ENCODE data around the gene NENF. TPM values are rescaled to one million over a fixed set of nuclear protein-coding genes. Genes with fewer than 3 reads are reported as not detected.

Gene NENF
- total RNA-seq, 4 donors from 2014 or later, result 74.8 to 149 (median 112) TPM

DNA sequence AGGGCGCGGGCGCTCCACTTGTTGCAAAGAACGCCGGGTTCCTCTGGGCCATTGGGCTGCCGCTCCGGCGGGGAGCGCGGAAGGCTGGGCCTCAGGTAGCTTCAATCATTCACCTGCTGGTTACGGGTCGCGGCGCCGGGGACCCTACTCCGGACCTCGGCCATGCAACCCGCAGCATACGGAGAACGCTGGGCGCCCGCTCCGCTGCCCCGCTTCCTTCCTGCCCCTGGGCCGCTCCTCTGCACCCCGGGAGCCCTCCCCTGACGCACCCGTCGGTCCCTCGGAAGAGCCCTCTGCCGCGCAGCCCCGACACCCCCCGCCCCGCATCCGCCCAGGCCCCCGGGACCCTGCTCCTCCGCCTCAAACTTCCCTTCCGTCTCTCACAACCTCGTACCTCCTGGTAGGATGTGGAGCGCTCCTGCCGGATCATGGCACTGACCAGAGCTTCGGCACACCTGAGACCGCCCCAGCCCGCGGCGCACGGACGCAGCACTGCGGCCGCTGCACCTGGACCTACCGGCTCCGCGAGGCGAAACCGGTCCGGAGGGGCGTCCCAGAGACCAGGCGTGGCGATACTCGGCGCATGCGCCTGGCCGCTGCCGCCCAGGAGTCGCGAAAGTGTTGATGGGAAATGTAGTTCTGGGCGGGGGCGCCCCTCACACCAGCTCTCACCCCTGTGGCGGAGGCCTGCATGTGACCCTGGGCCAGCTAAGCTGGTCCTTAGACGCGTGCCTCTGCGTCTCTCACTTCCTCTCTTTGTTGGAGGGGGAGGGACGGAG lies 18.2 kb upstream of the NENF start, which contains the start of gene PACC1:
Gene PACC1 (minus strand): TSS at position 559 of the 779 bp plus-strand sequence. CDS start 129 bp downstream, at position 430.
- H3K4me1 ChIP-seq, result peaks cover 0 to 6% of the 10 kb centered on the region in 2 donors
- H3K4me3 ChIP-seq, result peak within 1 kb of the TSS; percentile 77 to 99 (median 90)
- peak within 1 kb of the TSS; percentile 9 to 68 (median 30) for H3K27ac ChIP-seq
- TF ChIP-seq, protein P1, sequence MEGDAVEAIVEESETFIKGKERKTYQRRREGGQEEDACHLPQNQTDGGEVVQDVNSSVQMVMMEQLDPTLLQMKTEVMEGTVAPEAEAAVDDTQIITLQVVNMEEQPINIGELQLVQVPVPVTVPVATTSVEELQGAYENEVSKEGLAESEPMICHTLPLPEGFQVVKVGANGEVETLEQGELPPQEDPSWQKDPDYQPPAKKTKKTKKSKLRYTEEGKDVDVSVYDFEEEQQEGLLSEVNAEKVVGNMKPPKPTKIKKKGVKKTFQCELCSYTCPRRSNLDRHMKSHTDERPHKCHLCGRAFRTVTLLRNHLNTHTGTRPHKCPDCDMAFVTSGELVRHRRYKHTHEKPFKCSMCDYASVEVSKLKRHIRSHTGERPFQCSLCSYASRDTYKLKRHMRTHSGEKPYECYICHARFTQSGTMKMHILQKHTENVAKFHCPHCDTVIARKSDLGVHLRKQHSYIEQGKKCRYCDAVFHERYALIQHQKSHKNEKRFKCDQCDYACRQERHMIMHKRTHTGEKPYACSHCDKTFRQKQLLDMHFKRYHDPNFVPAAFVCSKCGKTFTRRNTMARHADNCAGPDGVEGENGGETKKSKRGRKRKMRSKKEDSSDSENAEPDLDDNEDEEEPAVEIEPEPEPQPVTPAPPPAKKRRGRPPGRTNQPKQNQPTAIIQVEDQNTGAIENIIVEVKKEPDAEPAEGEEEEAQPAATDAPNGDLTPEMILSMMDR (IDR thresholded peaks at IDR 0.05 in 4 of 5, conservative IDR thresholded peaks at IDR 0.05 in 1 of 5), result no peak
- peak; percentile 19 to 30 for TF ChIP-seq POLR2A (IDR thresholded peaks at IDR 0.05)
- no peaks in the 10 kb centered on the region for H3K36me3 ChIP-seq
- no peaks in the 10 kb centered on the region for H3K9me3 ChIP-seq
- no peaks in the 10 kb centered on the region for H3K27me3 ChIP-seq
- intact Hi-C loops (cut with DNase I; ENCODE audit: low total_unique reads), result loop anchor here (5.0 kb wide), 1 partner anchor 43 kb away; no protein-coding TSS in a partner anchor
- in situ Hi-C loops (cut with MboI; ENCODE audit: low sequenced_read_pairs in 4 of 4), result no loop called here
- peak; percentile 70 to 84 for DNase-seq
- peak; percentile 82 to 86 for ATAC-seq

GRCh38 chr1:212415107-212415841 lies 17.4 kb upstream of the NENF start:
- DNase-seq, result no peak
- Histone ChIP-seq H3K27me3 (no peaks in the 10 kb centered on the region), H3K27ac (peak overlapping the region; percentile 9 to 68 (median 30)), H3K36me3 (no peaks in the 10 kb centered on the region), H3K4me1 (peaks cover 0 to 6% of the 10 kb centered on the region in 2 donors), H3K4me3 (peak overlapping the region; percentile 77 to 99 (median 90)), H3K9me3 (no peaks in the 10 kb centered on the region)
- ATAC-seq, result no peak
- in situ Hi-C loops (cut with MboI; ENCODE audit: low sequenced_read_pairs in 4 of 4), result no loop called here
- no peak for TF ChIP-seq POLR2A (IDR thresholded peaks at IDR 0.05)
- TF ChIP-seq, protein P1 (IDR thresholded peaks at IDR 0.05 in 4 of 5, conservative IDR thresholded peaks at IDR 0.05 in 1 of 5), result peak in 1 of 5 experiments; percentile 13
- intact Hi-C loops (cut with DNase I; ENCODE audit: low total_unique reads), result no loop called here

GRCh38 chr1:212421165-212421564 lies 11.6 kb upstream of the NENF start:
- H3K27me3 ChIP-seq, result no peaks in the 10 kb centered on the region
- H3K4me1 ChIP-seq, result no peaks in the 10 kb centered on the region
- ATAC-seq (no peak), DNase-seq (no peak)
- TF ChIP-seq, protein P1 (IDR thresholded peaks at IDR 0.05 in 4 of 5, conservative IDR thresholded peaks at IDR 0.05 in 1 of 5), result no peak
- TF ChIP-seq POLR2A (IDR thresholded peaks at IDR 0.05), result no peak
- H3K36me3 ChIP-seq, result no peaks in the 10 kb centered on the region
- in situ Hi-C loops (cut with MboI; ENCODE audit: low sequenced_read_pairs in 4 of 4) (no loop called here), intact Hi-C loops (cut with DNase I; ENCODE audit: low total_unique reads) (no loop called here)
- no peak overlapping the region for H3K4me3 ChIP-seq
- no peaks in the 10 kb centered on the region for H3K9me3 ChIP-seq
- H3K27ac ChIP-seq, result no peak overlapping the region

DNA sequence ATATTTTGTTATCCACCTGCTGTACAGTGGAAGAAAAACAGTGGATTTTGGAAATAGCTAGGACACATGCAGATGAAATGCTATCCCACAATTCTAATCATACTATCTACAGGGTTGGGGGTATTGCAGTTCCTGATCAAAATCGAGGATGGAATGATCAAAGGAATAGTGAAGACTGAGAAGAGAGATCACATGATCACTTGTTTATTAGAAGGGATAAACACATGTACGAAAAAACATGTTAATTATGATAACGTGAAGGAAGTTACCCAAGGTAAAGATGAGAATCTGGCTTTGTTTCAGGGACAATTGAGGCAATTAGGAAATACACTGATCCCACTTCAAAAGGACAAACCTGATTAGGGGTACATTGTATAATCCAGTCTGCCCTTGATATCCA lies 8.8 kb upstream of the NENF start:
- in situ Hi-C loops (cut with MboI; ENCODE audit: low sequenced_read_pairs in 4 of 4), result no loop called here
- TF ChIP-seq, protein P1 (IDR thresholded peaks at IDR 0.05 in 4 of 5, conservative IDR thresholded peaks at IDR 0.05 in 1 of 5), result no peak
- no peak for TF ChIP-seq POLR2A (IDR thresholded peaks at IDR 0.05)
- ATAC-seq, result no peak
- intact Hi-C loops (cut with DNase I; ENCODE audit: low total_unique reads), result no loop called here
- H3K9me3 ChIP-seq, result no peaks in the 10 kb centered on the region
- H3K4me1 ChIP-seq, result no peaks in the 10 kb centered on the region
- DNase-seq, result no peak
- H3K27ac ChIP-seq, result no peak overlapping the region
- H3K27me3 ChIP-seq, result no peaks in the 10 kb centered on the region
- H3K4me3 ChIP-seq, result no peak overlapping the region
- no peaks in the 10 kb centered on the region for H3K36me3 ChIP-seq

Measured in gastrocnemius medialis (tissue), 4 donors.